GM19438 (cell line): ENCODE results near the gene LYRM9.
"Not testable (repeated sequence)": the region's sequence is repeated elsewhere in the genome, so short reads cannot be mapped to it uniquely, and the experiment has no call there.

ENCODE experiments used
- ATAC-seq: cut with Tn5 transposase; IDR thresholded peaks from one replicate; pipeline ENCODE4 v1.9.1; 2021; ENCODE audit warnings: low read depth; ENCODE audit not compliant: unreplicated experiment

Gene LYRM9

DNA sequence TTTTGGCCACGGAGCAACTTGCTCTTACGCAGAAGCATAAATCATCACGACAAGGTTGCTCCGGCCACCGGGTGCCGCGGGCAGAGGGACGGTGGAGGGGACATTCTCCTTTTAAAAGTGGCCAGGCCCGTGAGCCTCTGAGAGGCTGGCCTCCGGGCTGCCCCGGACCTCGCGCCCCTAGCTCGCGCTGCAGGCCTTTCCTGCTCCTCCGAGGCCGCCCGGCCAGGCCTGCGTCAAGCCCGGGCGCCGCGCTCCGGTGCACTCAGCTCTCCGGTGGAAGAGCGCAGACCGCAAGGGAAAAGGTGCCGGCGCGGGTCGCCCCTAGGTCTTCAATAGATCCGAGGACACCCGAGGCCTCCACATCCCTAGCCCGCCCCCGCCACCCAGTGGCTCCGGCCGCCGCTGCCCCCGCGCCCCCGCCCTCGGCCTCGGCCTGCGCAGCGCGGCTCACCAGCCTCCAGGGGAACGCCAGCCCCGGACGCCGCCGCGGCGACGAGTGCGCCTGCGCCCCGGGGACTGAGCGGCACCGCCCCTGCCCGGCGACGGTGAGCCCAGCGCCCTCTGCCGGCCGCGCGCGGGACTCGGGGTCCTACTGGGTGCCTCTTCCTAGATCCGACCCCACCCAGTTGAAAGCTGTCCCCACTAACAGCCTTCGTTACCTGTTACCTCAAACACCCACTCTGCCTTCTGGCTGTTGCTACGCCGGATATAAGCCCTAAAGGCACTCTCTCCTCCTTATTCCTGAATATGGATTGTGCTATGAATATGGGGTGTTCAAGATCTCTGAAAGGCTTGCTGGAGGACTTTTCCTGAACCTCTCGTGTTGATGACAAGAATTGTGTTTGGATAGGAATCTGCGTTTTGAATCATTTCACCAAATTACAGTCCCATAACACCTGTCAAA is at the start of gene LYRM9:
Gene LYRM9, minus strand, starts transcription at position 500 of the 904 bp plus-strand sequence. CDS start 10,671 bp downstream, outside the sequence.
- ATAC-seq: peak; percentile 83

DNA sequence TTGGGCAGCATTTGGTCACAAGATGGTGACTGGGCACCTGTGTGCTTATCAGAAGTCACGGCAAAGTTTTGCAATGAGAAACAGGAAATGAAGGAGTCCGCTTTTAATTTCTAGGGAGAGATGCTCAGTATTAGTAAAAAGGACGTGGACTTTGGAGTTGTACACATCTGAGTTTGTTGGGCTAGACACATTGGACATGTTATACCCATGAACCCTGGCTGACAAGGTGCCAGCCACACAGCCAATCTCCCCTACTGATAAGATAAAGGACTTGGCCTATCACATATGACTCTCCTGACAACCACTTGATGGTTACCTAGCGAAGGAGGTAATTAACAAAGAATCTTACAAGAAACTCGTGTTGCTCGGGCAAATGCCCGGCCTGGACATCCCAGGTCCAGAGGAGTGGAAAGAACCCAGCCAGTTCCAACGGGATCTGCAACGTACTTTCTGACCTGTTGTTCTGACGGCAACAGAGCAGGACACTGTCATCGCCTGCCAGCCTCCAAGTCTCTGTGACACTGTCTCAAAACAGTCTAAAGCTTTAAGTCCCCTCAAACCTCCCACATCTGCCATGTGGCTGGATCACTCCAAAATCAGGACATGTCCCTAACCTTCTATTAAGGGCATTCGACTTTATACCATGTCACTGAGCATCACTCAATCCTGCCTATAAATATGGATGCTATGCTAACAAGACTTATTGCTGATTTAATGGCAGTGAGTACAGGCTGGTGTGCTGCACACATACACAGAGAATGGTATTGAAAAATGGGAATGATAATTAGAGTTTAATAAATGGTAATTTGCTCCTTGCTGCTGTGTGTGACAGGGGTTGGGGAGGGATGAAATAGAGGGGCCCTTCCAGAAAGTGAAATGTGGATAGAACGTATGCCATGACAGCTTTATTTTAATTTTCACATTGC is 47.6 kb upstream of the LYRM9 start:
- no peak for ATAC-seq

DNA sequence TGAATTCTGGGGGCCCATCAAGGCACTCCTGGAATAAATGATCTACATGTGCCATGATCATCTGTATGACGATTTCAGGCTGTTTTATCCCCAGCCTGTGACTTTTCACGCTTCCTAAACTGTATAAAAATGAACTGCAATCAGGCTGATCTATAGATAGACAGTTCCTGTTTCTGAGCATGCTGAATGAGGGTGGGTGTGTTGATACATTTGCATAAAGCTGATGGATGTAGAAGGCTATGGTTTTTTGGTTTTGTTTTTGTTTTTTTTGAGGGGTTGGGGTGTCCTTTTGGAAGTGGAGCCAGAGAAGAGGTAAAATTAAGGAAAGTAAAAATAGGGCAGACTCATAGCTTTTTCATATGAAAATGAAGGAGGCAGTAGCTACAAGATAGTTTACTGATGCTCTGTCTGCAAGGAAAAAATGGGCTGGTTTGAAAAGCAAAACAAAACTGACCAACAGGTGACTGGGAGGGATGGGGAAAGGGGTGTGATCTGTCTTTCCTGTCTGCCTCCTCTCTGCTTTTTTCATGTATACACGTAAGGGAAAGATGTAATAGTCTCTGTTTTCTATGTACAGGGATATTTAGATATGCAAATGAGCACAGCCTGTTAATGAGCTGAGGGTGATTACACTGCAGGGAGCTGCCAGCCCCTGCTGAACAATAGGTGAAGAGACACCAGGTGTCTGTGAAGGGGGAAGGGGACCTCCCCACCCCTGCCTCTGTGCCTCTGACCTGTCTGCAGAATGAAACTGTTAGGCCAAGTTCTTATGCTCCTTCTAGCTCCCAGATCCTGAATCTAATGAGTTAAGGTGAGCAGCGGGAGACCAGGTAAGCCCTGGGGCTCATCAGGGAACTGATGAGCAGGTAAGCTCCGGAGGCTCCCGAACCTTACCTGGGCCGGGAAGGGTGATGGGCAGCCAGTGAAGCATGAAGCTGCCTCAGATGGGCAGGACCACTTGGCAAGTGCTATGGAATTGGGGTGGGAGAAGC is 46.6 kb upstream of the LYRM9 start:
- ATAC-seq: no peak

DNA sequence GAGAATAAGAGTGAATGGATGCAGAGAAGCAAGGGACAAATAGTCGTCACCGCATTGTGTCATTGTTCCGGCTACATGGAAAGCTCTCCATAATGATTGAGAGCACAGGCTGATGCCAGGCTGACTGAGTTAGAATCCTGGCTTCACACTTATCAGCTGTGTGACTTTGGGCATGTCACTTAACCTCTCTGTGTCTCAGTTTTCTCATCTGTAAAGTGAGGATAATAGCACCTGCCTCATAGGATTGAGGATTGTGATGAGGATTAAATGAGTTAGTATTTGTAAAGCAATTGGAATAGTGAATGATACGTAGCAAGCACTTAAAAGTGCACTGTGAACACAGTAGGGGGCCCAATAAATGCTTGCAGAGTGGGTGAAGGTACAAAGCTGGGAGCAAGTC is 45.7 kb upstream of the LYRM9 start:
- ATAC-seq: no peak

DNA sequence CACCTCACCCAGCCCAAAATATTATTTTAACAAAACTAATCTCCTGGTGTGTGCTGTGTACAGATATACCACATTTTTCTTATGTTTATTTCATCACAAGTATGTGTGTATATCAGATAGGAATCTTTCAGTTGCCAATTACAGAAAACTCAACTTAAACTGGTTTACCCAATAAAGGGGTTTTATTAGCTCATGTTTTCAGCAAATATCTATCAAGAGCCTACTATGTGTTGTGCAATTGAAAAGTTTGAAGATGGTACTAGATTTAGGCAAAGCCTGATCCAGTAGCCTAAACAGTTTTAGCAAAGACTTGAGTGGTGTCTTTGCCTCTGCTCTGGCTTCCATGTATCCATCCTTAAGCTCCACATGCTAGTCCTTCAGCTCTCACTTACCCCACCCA is 45.1 kb upstream of the LYRM9 start:
- ATAC-seq: no peak

DNA sequence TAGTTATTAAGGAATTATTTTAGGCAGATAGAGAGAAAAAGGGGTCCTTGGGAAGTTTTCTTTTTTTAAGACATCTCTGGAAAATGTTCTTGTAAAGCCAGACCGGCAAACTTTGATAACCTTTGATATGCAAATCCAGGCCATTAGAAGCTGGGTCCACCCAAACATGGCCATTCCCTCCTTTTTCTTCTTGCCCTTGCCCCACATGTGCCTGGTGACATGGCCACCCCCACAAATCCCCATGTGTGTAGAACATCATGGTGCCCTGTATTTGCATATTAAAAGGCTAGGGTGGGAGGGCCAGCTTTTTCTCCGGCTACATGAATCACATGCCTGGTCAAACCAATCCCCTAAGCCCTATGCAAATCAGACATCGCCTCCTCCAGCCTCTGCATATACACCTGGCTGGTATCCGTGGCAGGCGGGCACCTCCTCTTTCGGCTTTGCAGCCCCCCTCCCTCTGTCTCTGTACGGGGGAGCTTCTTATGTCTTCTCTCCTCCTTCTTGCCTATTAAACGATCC is 43.9 kb upstream of the LYRM9 start:
- ATAC-seq: no peak

DNA sequence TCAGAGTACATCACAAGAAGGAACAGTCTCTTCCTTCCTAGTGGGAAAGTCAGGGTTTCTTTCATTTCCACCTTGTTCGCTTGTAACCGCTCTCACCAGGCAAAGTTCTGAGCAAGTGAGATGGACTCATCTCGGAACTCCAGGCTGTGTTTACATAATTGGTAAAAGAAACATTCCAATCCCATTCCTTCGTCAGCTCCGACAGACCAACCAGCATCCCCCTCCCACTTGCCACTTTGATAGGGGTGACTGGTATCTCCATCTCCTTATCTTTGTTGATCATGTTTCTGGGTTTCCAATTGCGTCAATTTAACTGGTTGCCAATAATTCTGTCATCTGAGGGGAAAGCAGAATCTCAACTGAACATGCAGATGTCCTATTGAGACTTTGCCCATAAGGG is 36.8 kb upstream of the LYRM9 start:
- ATAC-seq: no peak

DNA sequence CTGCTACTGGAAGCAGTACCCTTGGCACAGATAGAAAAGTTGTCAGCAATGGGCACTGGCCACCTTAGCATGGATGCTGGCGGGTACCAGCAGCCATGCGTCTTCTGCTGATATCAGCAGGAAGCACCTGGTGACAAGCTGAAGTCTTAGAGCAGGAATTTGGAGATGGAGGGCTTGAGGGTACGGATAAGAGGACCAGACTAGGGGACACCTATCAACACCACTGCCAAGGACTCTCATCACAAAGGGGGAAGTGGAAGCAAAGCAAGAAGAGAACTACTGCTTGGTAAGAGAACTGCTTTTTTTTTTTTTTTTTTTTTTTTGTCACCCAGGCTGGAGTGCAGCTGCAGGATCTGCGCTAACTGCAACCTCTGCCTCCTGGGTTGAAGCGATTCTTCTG is 35.4 kb upstream of the LYRM9 start:
- ATAC-seq: no peak

DNA sequence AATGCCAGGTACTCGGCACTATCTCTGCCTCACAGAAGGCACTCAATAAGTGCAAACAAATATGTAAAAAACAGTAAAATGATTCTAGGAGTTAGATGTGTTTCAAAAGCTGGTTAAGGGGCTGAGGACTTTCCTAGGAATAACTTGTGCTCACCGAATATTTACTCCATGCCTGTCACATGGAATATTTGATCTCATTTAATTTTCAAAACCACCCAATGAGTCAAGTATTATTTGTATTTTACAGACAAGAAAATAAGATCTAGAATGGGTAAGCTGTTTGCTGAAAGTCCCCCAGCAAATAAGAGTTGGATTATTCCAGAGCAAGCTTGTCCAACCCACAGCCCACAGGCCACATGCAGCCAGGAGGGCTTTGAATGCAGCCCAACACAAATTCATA is 34.6 kb upstream of the LYRM9 start:
- ATAC-seq: no peak

DNA sequence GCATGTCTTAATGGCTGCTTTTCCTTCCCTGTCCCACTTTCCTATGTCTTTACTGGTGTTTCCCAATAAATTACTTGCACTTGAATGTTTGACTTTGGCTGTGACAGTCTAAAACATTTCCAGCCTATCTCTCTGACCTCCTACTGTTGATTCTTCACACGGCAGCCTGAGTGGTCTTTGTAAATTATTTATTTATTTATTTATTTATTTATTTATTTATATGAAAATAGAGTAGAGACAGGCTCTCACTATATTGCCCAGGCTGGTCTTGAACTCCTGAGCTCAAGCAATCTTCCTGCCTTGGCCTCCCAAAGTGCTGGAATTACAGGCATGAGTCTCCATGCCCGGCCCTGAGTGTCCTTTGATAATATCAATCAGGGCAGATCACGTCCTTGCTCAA is 28.4 kb upstream of the LYRM9 start:
- no peak for ATAC-seq

DNA sequence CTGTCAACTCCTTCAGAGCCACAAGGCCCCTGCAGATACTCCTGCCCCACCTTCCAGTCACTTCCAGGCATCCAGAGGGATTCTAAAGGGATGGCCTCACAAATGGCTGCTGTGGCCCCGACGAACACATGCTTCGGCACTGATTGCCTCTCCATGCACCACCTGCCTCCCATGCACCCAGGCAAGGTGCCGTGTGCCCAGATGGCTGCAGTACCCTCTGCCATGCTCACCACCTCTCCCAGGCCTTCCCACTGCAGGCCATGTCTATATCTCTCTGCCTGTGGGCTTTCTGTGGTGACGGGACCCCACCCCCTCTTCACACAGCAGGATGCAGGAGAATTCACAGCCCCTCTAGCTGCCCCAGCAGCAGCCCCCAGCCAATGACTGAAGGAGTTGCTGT is 27.9 kb upstream of the LYRM9 start:
- ATAC-seq: no peak

DNA sequence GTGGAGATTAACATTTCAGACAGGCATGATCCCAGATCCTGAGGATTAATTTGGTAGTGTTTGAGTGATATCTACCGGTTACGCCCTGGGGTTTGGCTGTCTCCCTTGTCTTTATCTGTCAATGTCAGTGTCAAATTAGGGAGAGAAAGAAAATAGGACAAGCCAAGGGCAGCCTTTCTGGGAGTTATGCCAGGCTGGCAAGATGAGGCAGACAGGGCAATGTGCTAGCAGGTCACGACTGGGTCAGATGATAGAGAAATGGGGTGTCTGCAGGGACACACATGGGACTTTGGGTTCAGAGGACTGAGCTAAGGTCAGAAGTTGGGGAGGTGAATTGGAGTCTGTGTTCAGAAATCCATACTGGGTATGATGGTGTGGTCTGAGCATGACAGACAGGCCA is 27.4 kb upstream of the LYRM9 start:
- no peak for ATAC-seq

DNA sequence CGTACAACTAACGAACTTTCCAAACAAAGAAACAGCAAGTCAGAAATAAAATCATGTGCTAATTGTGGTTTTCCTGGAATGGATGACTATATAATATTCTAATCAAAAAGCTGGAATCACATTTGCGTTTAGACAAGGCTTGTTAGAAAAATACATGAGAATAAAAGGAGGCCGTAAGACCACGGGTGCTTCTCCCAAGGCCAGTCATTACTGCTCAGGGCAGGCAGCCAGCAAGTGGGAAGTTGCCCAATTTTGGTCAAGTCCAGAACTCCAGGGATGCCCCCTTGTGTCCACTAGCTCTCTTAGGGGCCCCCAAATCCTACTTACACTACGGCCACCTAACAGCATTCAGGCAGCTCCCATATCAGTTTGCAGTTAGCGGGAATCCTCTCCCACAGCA is 25.9 kb upstream of the LYRM9 start:
- no peak for ATAC-seq

DNA sequence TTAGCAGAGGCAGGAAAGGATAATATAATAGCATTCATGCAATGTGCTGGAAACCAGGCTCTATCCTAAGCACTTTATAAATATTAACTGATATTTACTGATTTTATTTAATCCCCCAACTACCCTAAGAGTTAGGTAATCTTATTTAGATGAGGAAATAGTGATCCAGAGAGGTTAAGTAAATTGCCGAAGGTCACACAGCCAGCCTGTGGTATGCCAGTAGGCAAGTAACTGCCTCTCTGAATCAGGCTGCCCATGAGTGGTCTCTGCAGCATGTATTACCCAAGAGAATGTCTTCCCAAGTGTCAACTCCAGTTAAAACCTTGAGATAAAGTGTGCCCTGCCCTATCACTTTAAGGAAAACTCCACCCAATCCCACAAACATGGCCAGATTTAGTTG is 25.3 kb upstream of the LYRM9 start:
- ATAC-seq: no peak

DNA sequence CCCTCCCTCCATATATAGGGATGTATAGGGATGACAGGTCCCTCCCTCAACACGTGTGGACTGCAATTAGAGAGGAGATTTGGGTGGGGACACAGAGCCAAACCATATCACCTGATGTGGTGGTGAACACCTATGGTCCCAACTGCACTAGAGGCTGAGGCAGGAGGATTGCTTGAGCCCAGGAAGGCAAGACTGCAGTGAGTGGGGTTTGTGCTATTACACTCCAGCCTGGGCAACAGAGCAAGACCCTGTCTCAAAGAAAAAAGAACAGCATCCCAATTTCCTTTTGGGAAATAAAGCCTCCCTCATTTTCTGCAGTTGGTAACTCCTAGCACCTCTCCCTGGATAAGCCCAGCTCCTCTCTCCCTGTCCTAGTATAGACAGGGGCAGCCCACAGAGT is 23.8 kb upstream of the LYRM9 start:
- no peak for ATAC-seq

DNA sequence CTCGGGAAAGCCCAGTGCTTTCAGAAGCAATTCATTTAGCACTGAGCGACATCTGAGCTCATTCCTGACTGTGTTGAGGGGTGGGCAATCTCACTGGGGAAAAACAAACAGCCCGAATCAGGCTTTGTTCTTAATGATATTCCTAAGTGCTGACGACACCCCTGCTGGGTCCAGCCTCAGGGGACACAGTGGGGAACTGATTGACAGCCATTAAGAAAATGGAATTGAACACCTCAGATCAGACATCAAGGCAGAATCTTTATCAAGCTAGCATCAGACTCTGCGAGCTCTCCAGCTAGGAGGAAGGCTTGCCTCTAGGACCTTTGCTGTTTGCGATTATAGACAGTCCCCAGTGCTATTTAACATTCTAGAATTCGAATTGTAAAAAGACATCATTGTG is 22.5 kb upstream of the LYRM9 start:
- no peak for ATAC-seq

DNA sequence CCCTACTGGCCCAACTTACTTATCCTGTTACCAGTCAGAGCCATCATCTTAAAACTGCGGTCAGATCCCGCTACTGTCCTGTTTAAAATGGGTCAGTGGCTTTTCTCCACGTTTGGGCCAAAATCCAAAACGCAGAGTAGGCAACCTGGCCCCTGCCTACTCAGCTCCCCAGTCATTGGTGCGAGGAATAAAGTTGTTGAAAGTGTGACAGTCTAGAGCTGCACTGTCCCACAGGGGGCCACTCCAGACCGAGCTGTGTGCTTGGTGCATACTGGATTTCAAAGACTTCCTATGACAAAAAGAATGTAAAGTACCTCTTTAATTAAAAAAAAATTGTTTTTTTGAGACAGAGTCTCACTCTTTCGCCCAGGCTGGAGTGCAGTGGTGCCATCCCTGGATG is 21.2 kb upstream of the LYRM9 start:
- no peak for ATAC-seq

DNA sequence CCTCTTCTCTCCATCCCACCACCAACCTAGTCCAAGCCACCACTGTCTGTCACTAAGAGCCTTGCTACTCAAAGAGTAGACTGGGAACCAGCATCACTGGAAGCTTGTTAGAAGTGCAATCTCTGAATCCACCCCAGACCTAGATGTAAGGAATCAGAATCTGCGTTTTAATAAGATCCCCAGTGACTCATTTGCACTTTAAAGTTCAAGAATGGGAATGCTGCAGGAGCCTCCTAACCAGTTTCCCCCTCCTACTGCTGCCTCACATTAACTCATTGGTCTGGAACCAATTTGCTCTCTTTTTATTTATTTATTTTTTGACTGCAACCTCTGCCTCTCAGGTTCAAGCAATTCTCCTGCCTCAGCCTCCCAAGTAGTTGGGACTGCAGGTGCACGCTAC is 19.8 kb upstream of the LYRM9 start:
- ATAC-seq: no peak

DNA sequence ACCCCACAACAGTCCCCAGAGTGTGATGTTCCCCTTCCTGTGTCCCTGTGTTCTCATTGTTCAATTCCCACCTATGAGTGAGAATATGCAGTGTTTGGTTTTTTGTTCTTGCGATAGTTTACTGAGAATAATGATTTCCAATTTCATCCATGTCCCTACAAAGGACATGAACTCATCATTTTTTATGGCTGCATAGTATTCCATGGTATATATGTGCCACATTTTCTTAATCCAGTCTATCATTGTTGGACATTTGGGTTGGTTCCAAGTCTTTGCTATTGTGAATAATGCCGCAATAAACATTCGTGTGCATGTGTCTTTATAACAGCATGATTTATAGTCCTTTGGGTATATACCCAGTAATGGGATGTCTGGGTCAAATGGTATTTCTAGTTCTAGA is 19.1 kb upstream of the LYRM9 start:
- not testable (repeated sequence) for ATAC-seq

DNA sequence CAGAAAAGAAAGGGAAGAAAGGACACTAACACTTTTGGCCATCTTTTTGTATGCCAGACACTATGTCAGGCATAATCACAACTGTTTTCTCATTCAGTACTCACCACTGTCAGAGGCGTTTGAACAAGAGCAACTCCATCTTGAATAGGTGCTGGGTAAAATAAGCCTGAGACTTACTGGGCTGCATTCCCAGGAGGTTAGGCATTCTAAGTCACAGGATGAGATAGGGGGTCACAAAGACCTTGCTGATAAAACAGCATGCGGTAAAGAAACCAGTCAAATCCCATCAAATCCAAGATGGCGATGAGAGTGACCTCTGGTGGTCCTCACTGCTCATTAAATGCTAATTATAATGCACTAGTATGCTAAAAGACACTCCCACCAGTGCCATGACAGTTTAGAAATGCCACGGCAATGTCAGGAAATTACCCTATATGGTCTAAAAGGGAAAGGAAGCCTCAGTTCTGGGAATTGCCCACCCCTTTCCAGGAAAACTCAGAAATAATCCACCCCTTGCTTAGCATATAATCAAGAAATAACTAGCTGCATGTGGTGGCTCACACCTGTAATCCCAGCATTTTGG is 14.9 kb upstream of the LYRM9 start:
- ATAC-seq: no peak
